ENCODE measurements around the gene IP6K2.

Gene IP6K2

DNA sequence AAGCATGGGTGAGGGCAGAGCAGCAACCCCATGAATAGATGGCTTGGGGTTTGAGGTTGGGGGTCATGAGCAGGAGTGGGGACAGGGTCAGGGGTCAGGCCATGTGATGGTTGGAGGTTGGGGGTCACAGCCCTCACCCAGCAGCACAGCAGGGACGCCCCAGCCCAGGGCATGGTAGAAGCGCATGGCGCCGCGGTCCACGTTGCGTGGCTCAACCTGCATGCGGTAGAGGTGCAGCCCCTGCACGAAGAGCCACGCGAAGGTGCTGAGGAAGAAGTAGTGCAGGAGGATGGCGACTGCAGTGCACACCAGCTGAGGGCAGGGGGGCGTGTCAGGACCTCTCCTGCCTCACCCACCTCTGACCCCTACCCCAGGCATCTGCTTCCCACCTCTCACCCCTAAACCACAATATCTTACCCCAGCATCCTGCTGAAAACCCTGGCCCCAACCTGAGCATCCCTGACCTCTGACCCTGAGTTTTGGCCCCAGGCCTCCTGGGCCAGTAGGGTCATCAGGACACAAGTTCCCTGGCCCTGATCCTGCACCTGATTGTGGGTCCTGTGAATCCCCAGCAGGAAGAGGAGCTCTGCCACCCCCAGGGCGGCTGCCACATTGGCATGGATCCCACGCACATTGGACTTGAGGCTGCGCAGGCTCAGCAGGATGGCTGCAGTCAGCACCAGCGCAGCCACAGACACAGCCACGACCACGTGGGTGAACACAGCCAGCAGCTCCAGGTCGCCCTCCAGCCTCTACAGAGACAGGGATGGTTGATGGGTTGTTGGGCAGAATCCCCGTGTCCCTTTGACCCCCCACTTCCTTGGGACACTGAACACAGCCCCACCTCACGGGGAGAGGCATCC lies 71.9 kb downstream of the IP6K2 start:
- TF ChIP-seq, protein P1, sequence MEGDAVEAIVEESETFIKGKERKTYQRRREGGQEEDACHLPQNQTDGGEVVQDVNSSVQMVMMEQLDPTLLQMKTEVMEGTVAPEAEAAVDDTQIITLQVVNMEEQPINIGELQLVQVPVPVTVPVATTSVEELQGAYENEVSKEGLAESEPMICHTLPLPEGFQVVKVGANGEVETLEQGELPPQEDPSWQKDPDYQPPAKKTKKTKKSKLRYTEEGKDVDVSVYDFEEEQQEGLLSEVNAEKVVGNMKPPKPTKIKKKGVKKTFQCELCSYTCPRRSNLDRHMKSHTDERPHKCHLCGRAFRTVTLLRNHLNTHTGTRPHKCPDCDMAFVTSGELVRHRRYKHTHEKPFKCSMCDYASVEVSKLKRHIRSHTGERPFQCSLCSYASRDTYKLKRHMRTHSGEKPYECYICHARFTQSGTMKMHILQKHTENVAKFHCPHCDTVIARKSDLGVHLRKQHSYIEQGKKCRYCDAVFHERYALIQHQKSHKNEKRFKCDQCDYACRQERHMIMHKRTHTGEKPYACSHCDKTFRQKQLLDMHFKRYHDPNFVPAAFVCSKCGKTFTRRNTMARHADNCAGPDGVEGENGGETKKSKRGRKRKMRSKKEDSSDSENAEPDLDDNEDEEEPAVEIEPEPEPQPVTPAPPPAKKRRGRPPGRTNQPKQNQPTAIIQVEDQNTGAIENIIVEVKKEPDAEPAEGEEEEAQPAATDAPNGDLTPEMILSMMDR (IDR thresholded peaks at IDR 0.05), result no peak
- TF ChIP-seq ZFX (IDR thresholded peaks at IDR 0.05; ENCODE audit: borderline replicate concordance), result no peak
- H3K27ac ChIP-seq, result no peak overlapping the region

DNA sequence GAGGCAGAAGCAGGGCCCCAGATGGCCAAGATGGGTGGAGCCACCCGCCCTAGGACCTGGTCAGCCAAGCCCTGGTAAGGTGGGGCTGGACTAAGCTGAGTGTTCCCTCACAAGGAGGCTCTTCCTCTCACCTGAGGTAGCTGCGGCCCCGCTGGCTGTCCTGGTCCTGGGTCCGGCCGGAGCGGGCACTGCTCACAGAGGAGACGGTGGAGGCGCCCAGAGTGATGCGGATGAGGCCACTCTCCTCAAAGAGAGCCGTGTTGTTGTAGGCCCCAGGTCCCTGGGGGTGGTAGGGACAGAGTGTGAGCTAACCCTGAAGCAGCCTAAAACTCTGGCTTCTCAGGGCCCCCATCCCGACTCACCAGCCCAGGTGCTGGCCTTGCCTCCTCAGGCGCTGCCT lies 74.4 kb downstream of the IP6K2 start:
- TF ChIP-seq ZFX (IDR thresholded peaks at IDR 0.05; ENCODE audit: borderline replicate concordance), result no peak
- TF ChIP-seq, protein P1 (IDR thresholded peaks at IDR 0.05), result no peak

DNA sequence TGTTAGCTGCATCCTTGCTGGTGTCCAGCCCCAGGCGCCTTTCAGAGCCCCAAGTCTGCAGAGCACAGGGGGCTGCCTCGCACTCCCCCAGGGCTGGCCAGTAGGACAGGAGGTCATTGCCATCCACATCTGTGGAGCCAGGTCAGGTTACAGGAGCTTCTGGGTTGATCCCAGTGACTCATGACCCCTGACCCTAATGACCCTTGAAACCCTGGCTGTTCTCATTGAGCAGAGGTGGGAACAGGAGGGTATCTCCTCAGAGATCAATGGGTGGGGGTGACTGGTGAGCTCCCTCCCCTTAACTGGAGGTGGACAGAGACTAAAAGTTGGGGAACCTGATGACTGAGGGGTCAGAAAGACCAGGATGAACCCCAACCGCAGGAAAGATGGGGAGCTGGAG lies 75.6 kb downstream of the IP6K2 start:
- no peak overlapping the region for H3K27ac ChIP-seq
- TF ChIP-seq, protein P1 (IDR thresholded peaks at IDR 0.05), result no peak
- no peak for TF ChIP-seq ZFX (IDR thresholded peaks at IDR 0.05; ENCODE audit: borderline replicate concordance)

More for the DNA sequence above, 74.4 kb downstream of the IP6K2 start:
- no peak overlapping the region for H3K27ac ChIP-seq

DNA sequence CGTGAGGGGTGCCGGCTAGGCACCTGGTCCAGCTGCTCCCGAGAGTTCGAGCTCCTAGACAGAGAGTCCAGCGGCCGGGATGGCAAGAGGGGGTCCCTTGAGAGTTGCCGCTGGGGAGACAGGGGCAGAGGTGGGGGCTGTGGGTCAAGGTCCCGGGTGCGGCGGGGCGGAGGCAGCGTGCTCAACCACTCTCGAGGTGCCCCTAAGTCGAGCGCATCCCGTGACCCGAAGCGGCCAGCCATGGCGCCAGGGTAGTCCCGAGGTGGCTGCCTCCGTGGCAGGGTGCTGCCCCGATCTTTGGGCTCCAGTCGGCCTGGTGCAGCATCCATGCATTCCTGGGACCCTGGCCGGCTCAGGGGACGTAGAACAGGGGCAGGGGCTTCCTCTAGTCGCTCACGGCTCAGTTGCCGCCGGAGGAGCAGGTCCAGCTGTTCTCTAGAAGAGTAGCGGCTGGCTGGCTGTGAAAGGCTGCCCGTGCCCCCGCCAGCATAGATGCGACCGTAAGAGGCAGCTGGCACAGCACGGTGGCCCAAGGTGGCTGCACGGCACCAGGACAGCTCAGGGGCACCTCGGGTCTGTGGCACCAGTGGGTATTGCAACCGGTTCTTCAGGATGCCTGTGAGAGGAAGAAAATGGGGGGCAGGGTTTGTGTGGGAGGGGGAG lies 76.9 kb downstream of the IP6K2 start:
- no peak overlapping the region for H3K27ac ChIP-seq
- TF ChIP-seq, protein P1 (IDR thresholded peaks at IDR 0.05), result no peak
- no peak for TF ChIP-seq ZFX (IDR thresholded peaks at IDR 0.05; ENCODE audit: borderline replicate concordance)

All from 22Rv1 (cell line).